Measurements from ENCODE around the gene TSPOAP1. TPM values are rescaled to one million over a fixed set of nuclear protein-coding genes. Genes with fewer than 3 reads are reported as not detected.
A peak's percentile ranks its signal among the peaks of the same experiment; 100 is the strongest.

Gene TSPOAP1
- total RNA-seq, 1 donor from 2014 or later = 0.05 TPM

DNA sequence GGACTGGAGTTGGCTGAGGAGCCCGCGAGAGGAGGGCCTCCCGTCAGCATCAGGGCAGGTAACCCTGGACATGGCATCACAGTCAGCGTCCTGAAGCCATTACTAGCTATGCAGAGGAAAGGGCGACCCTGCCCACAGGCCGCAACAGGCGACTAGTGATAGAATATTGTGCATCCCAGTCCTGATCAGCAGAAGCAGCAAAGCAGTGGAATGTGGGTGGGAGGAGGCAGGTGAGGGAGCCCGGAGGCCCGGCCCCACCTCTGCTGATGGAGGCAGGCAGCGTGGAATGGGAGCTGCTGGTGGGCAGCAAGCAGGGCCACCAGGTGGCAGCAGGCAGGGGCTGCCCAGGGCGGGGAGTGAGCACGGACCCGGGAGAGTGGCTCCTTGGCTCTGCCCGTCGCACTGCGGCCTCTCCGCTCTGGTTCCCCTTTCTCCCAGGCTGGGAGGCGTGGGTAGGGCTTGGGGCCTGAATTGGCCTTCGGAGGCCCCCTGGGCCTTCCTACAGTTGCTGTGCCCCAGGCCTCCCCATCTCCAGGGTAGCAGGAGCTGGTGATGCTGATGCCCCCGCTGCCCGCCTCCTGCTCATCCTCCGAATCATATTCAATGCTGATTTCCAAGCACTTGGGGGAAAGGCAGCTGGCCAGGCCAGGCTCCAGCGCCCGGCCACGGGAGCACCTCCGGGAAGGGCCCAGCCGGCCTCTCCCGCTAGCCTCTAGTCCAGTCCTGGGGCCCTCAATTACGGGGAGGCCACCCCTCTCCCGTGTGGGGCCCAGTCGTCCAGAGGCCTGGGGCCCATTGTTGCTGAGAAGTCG, 20.2 kb downstream of the TSPOAP1 start:
- no peak overlapping the region for H3K4me3 Mint-ChIP-seq (ENCODE audit: unreplicated experiment)
- no peak overlapping the region for H3K27ac Mint-ChIP-seq (ENCODE audit: unreplicated experiment)
- TF ChIP-seq, protein P1, sequence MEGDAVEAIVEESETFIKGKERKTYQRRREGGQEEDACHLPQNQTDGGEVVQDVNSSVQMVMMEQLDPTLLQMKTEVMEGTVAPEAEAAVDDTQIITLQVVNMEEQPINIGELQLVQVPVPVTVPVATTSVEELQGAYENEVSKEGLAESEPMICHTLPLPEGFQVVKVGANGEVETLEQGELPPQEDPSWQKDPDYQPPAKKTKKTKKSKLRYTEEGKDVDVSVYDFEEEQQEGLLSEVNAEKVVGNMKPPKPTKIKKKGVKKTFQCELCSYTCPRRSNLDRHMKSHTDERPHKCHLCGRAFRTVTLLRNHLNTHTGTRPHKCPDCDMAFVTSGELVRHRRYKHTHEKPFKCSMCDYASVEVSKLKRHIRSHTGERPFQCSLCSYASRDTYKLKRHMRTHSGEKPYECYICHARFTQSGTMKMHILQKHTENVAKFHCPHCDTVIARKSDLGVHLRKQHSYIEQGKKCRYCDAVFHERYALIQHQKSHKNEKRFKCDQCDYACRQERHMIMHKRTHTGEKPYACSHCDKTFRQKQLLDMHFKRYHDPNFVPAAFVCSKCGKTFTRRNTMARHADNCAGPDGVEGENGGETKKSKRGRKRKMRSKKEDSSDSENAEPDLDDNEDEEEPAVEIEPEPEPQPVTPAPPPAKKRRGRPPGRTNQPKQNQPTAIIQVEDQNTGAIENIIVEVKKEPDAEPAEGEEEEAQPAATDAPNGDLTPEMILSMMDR (IDR thresholded peaks at IDR 0.05) = peak; percentile 16
- no peaks in the 10 kb centered on the region for H3K9me3 Mint-ChIP-seq (ENCODE audit: unreplicated experiment)
- DNase-seq (ENCODE audit: extremely low spot score, unreplicated experiment) = peak; percentile 81
- H3K27me3 Mint-ChIP-seq (ENCODE audit: unreplicated experiment) = peaks cover 9% of the 10 kb centered on the region
- H3K36me3 Mint-ChIP-seq (ENCODE audit: unreplicated experiment) = no peaks in the 10 kb centered on the region
- H3K4me1 Mint-ChIP-seq (ENCODE audit: unreplicated experiment) = no peaks in the 10 kb centered on the region

DNA sequence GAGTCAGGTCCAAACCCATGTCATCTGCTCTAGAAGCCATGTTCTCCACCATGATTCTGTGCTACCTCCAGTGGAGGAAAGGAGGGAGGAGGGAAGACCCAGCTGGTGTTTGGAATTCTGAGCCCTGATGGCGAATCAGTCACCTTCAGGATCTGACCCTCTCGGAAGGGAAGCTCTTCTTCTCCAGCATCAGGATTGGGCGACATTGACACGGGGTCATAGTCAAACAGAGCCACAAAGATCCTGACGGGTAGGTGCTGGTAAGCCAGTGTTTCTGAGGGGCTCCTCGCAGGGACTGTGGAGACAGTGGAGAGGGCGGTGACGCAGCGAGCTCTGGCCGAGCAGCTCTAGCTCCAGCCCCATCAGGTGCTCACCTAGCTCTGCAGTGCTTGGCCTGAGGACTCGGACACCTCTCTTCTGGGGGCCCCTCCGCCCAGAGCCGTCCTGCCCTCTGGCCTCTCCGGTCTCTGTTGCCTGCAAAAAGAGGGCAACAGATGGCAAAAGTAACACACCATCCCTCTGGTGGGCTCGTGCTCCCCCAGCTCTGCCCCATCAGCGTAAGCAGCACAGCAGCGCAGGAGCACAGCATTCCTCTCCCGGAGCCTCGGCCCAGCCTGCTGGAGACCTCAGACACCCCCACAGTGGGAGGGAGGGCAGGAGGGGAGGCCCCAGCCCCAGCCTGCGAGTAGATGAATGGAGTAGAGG, 21.0 kb downstream of the TSPOAP1 start:
- H3K27ac Mint-ChIP-seq (ENCODE audit: unreplicated experiment) = no peak overlapping the region

DNA sequence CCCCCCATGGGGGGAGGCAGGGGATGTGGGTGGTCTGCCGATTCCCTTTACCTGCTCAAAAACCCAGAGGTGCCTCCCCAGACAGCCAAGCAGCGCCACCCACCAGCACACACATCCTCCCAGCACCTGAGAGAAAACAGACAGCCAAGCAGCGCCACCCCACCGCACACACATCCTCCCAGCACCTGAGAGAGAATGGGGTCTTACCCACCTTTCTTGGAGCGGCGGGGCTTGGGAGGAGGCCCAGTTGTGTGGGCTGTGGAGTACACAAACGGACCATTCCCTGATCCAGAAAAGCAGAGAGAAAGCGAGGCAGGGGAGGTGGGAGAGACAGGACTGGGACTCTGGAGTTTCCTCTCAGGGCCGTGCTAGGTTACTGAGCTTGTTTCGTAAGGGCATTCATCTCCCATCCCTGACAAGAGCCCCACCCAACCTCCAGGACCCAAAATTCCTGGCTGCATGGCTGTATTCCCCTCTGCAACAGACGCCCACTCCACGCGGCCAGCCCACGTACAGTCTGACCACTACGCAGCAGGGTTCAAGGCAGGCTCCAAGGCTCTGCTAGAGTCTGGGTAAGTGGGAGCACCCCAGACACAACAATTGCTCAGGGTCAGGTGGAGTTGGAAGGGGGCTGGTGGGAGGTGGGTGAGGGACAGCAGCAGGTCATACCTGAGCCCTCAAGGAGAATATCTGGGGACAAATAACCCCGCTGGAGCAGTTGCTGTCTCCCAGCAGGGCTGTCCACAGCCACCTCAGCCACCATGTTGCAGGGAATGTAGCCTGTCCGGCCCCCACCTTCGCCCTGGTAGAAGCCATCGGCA, 22.3 kb downstream of the TSPOAP1 start:
- Mint-ChIP-seq H3K9me3 (ENCODE audit: unreplicated experiment) (no peaks in the 10 kb centered on the region), H3K4me3 (ENCODE audit: unreplicated experiment) (no peak overlapping the region), H3K4me1 (ENCODE audit: unreplicated experiment) (no peaks in the 10 kb centered on the region), H3K27ac (ENCODE audit: unreplicated experiment) (no peak overlapping the region), H3K36me3 (ENCODE audit: unreplicated experiment) (no peaks in the 10 kb centered on the region), H3K27me3 (ENCODE audit: unreplicated experiment) (peaks cover 3% of the 10 kb centered on the region)
- TF ChIP-seq, protein P1 (IDR thresholded peaks at IDR 0.05) = no peak
- DNase-seq (ENCODE audit: extremely low spot score, unreplicated experiment) = peak; percentile 69

More for the DNA sequence above, 21.0 kb downstream of the TSPOAP1 start:
- Mint-ChIP-seq H3K27me3 (ENCODE audit: unreplicated experiment) (peaks cover 5% of the 10 kb centered on the region), H3K9me3 (ENCODE audit: unreplicated experiment) (no peaks in the 10 kb centered on the region), H3K36me3 (ENCODE audit: unreplicated experiment) (no peaks in the 10 kb centered on the region), H3K4me3 (ENCODE audit: unreplicated experiment) (no peak overlapping the region), H3K4me1 (ENCODE audit: unreplicated experiment) (no peaks in the 10 kb centered on the region)
- TF ChIP-seq, protein P1 (IDR thresholded peaks at IDR 0.05) = no peak
- DNase-seq (ENCODE audit: extremely low spot score, unreplicated experiment) = peak; percentile 83

DNA sequence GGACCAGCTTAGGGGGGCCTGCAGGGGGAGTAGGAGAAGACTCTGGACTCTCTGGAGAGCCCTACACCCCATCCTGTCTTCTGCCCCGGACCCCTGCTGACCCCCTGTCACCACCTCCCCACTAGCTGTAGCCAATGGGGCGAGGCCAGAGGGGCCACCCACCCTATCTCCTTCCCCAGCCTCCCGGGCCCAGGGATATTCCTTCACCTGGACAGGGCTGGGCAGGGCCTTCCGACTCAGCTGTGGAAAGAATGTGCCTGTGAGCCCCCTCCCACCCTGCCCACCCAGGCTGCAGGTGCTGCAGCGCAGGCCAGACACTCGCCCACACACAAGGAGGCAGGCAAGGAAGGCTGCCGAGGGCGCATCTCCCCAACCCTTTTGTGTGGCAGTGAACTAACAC, 23.0 kb downstream of the TSPOAP1 start:
- Mint-ChIP-seq H3K27me3 (ENCODE audit: unreplicated experiment) (peaks cover 7% of the 10 kb centered on the region), H3K4me3 (ENCODE audit: unreplicated experiment) (no peak overlapping the region), H3K36me3 (ENCODE audit: unreplicated experiment) (no peaks in the 10 kb centered on the region), H3K27ac (ENCODE audit: unreplicated experiment) (no peak overlapping the region), H3K9me3 (ENCODE audit: unreplicated experiment) (no peaks in the 10 kb centered on the region), H3K4me1 (ENCODE audit: unreplicated experiment) (no peaks in the 10 kb centered on the region)
- peak; percentile 77 for DNase-seq (ENCODE audit: extremely low spot score, unreplicated experiment)
- TF ChIP-seq, protein P1 (IDR thresholded peaks at IDR 0.05) = no peak
